Stimulated activated effector memory CD8-positive, alpha-beta T cell treated with anti-CD3 and anti-CD28 coated beads, Interleukin-12 subunit alpha, Interleukin-12 subunit beta, amount 100 ng/mL, for 72 hours (primary cell): ENCODE measurements around the gene MDC1.
A peak's percentile ranks its signal among the peaks of the same experiment; 100 is the strongest.
"Not testable (repeated sequence)": the region's sequence is repeated elsewhere in the genome, so short reads cannot be mapped to it uniquely, and the experiment has no call there.

Source experiments
- ATAC-seq: fragments of 150-1000 bp; cut with Tn5 transposase; 2 replicates; pipeline ENCODE4 v1.10.0; 2021
- DNase-seq, 2 donors: peaks; one replicate each; pipeline ENCODE4 v3.0.0; 2021 to 2022; ENCODE audit warnings: low spot score in 2 of 2
- H3K27ac Mint-ChIP-seq: one replicate; pipeline ENCODE4 v1.8.0; 2022; ENCODE audit warnings: mild to moderate bottlenecking, mixed read lengths
- H3K36me3 Mint-ChIP-seq: one replicate; pipeline ENCODE4 v1.8.0; 2022; ENCODE audit warnings: mild to moderate bottlenecking, mixed read lengths
- H3K4me1 Mint-ChIP-seq: one replicate; pipeline ENCODE4 v1.8.0; 2022; ENCODE audit warnings: mixed read lengths
- H3K4me3 Mint-ChIP-seq: one replicate; pipeline ENCODE4 v1.8.0; 2022; ENCODE audit warnings: mild to moderate bottlenecking, mixed read lengths
- H3K9me3 Mint-ChIP-seq: one replicate; pipeline ENCODE4 v1.8.0; 2022; ENCODE audit warnings: mixed read lengths

MDC1 gene

DNA sequence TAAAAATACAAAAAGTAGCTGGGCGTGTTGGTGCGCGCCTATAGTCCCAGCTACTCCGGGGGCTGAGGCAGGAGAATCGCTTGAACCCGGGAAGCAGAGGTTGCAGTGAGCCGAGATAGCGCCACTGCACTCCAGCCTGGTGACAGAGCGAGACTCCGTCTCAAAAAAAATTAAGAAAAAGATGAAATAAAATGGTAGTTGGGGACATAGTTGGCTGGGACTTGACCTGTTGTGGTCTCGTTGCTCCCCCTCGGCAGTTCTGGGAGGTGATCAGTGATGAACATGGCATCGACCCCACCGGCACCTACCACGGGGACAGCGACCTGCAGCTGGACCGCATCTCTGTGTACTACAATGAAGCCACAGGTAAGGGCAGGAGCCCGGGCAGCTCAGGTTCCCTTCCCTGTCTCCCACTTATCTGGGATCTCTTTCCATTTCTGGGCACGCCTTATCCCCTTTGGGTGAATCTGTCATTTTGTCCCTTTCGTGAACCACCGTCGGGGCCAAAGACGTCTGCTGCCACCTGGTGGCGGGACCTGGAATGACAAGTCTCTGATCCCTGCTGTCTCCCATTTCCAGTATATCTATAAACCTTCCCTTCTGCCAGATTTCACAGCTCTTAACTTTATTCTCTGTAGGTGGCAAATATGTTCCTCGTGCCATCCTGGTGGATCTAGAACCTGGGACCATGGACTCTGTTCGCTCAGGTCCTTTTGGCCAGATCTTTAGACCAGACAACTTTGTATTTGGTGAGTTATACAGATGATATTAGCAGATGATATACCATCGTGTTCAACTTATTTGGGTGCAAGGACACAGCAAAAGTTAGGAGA, 5.4 kb upstream of the MDC1 start:
- H3K4me1 Mint-ChIP-seq: peaks cover 61% of the 10 kb centered on the region

DNA sequence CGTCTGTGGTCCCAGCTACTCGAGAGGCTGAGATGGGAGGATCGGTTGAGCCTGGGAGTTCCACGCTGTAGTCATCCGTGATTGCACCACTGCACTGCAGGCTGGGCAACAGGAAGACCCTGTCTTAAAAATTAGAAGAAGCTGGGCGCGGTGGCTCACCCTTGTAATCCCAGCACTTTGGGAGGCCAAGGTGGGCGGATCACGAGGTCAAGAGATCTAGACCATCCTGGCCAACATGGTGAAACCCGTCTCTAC, 4.9 kb upstream of the MDC1 start:
- peak overlapping the region; percentile 94 for H3K4me3 Mint-ChIP-seq
- H3K27ac Mint-ChIP-seq: peak overlapping the region; percentile 96
- not testable (repeated sequence) for H3K9me3 Mint-ChIP-seq, ATAC-seq, DNase-seq
- peaks cover 67% of the 10 kb centered on the region for H3K4me1 Mint-ChIP-seq
- peaks cover 82% of the 10 kb centered on the region for H3K36me3 Mint-ChIP-seq

More for the DNA sequence above, 5.4 kb upstream of the MDC1 start:
- no peak for ATAC-seq
- Mint-ChIP-seq H3K4me3 (peak overlapping the region; percentile 94), H3K27ac (peak overlapping the region; percentile 96), H3K36me3 (peaks cover 82% of the 10 kb centered on the region), H3K9me3 (no peaks in the 10 kb centered on the region)
- DNase-seq: peak; percentile 85 to 94

DNA sequence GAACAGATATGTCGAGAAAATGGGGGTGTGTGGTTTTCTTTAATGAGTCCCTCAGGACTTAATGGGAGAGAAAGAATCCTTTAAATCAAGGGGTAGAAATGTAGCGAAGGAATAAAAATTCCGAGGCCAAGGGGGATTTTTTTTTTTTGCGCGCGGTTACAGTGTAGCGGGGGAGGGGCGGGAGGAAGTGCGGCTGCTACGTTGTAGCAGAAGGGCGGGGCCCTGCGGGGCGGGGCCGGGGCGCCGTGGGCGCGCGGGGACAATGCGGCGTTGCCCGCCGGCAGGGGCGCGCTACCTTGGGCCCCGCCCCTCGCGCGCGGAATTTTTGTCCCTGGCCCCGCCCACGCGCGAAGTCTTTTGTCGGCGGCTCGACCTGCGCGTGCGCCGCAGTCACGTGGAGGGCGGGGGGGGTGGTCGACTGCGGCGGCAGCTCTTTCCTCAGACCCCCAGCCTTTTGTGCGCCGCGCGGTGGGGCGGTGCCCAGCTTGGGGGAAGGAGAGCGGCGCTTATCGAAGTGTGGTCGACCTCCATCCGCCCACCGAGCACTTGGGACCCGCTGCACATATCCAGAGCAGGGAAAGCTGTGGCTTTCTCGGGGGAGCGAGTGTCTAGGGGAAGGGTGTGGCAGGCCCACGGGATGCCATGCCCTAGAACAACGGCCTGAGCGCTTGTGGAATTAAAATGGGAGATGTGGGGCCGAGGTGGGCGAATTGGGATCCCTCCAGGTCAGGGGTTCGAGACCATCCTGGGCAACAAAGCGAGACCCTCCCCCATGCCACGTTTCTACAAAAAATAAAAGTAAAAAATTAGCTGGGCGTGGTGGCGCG, 4.3 kb upstream of the MDC1 start:
- peak; percentile 95 to 97 for DNase-seq
- Mint-ChIP-seq H3K4me1 (peaks cover 72% of the 10 kb centered on the region), H3K4me3 (peak overlapping the region; percentile 94), H3K36me3 (peaks cover 82% of the 10 kb centered on the region), H3K27ac (peak overlapping the region; percentile 96), H3K9me3 (no peaks in the 10 kb centered on the region)
- ATAC-seq: peak; percentile 48

DNA sequence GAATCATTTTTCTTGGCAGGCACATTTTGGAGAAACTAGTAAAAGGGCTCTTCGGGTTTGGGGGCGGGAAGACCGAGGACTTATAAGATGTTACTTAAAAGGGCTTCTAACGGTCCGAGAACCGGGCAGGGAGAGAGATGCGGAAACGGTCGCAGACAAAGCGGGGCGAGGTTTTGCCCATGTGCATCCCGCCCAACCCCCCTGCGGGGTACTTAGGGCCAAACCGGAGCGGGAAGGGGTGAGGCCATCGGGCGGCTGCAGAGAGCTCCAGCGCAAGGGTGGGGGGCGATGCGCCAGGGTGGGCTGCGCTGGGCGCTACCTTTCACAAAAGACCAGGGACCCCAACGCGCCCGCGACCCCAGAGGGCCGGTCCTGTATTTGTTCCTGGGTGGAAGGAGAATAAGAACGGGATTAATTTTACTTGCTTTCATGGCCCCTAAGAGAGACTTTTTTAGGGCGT, 3.7 kb upstream of the MDC1 start:
- H3K4me3 Mint-ChIP-seq: peak overlapping the region; percentile 94
- H3K4me1 Mint-ChIP-seq: peaks cover 76% of the 10 kb centered on the region
- peak overlapping the region; percentile 96 for H3K27ac Mint-ChIP-seq
- peaks cover 77% of the 10 kb centered on the region for H3K36me3 Mint-ChIP-seq
- peak; percentile 45 to 84 for DNase-seq
- no peak for ATAC-seq
- H3K9me3 Mint-ChIP-seq: no peaks in the 10 kb centered on the region

DNA sequence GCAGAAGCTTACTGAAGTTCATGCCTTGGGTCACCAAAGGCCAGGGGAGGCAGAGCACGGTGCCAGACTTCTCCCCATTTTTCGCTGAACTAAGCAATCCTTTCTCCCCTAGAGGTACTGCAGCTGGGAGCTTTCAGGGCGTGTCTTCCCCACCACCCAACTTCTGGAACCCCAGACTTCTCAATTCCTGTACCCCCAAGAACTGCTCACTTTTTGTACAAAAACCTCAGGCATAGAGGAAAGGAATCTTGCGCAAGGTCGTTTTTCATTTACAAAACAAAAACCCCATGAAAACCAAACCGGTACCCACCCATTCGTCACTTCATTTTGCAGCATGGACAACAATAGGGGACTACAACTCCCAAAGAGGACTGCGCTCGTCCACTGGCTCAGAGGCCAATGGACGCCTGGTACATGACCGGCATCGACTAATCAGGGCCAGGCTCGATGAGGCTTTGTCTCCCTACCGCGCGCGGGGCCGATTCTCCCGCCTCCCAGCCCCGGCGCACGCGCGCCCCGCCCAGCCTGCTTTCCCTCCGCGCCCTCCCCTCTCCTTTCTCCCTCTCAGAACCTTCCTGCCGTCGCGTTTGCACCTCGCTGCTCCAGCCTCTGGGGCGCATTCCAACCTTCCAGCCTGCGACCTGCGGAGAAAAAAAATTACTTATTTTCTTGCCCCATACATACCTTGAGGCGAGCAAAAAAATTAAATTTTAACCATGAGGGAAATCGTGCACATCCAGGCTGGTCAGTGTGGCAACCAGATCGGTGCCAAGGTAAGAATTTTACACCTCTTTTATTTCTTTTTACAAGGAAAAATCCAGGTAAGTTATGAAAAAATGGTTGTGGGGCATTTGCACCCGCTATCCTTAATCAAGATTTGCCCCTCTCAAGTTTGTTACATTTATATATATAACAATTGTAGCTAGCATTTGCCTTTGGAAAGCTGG, 3.0 kb upstream of the MDC1 start, which contains the start of gene TUBB:
Gene TUBB (plus strand): TSS at position 562 of the 947 bp plus-strand sequence. CDS start 155 bp downstream, at position 717.
- peak; percentile 79 to 95 for DNase-seq
- peaks cover 72% of the 10 kb centered on the region for H3K4me1 Mint-ChIP-seq
- peak; percentile 78 for ATAC-seq
- peak within 1 kb of the TSS; percentile 94 for H3K4me3 Mint-ChIP-seq
- peaks cover 77% of the 10 kb centered on the region for H3K36me3 Mint-ChIP-seq
- no peaks in the 10 kb centered on the region for H3K9me3 Mint-ChIP-seq
- peak within 1 kb of the TSS; percentile 96 for H3K27ac Mint-ChIP-seq

DNA sequence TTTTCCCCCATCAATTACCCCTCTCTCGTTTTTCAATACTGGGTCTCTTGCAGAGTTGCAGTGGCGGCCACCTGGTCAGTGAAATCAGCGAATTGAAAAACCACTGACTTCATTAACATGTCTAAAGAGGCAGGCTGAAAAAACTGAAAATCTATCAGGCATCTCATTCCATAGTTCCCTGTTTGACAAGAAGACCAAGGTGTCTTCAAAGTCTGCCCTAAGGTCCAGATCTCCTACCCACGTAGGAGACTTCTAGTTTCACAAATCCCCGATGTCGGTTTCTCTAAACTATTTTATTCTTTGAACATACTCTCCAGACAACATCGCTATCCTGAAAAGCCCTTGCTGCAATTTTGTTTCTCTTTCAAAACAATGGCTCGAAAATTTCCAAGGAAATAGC, 2.3 kb upstream of the MDC1 start:
- ATAC-seq: no peak
- H3K4me3 Mint-ChIP-seq: peak overlapping the region; percentile 94
- no peak for DNase-seq
- no peaks in the 10 kb centered on the region for H3K9me3 Mint-ChIP-seq
- peak overlapping the region; percentile 96 for H3K27ac Mint-ChIP-seq
- peaks cover 77% of the 10 kb centered on the region for H3K36me3 Mint-ChIP-seq
- peaks cover 70% of the 10 kb centered on the region for H3K4me1 Mint-ChIP-seq

DNA sequence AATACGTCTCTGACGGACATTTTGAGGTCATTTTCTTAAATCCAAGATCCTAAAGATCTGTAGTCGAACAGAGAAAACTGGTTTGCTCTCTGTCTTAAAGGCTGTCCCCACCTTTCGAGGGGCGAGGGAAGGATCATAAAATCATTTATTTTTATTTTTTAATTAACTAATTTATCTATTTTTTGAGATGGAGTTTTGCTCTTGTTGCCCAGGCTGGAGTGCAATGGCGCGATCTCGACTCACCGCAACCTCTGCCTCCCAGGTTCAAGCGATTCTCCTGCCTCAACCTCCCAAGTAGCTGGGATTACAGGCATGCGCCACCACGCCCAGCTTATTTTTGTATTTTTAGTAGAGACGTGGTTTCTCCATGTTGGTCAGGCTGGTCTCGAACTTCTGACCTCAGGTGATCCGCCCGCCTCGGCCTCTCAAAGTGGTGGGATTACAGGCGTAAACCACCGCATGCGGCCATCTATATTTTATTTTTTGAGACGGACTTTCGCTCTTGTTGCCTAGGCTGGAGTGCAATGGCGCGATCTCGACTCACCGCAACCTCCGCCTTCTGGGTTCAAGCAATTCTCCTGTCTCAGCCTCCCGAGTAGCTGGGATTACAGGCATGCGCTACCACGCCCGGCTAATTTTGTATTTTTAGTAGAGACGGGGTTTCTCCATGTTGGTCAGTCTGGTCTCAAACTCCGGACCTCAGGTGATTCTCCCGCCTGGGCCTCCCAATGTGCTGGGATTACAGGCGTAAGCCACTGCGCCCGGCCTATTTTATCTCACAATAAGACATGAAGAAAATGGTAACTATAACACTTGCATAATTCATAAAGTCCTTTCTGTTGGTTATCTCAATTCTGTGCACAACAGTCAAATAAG, 1.0 kb upstream of the MDC1 start:
- not testable (repeated sequence) for ATAC-seq, H3K9me3 Mint-ChIP-seq, DNase-seq
- Mint-ChIP-seq H3K36me3 (peaks cover 77% of the 10 kb centered on the region), H3K4me3 (peak overlapping the region; percentile 94), H3K27ac (peak overlapping the region; percentile 99), H3K4me1 (peaks cover 63% of the 10 kb centered on the region)

DNA sequence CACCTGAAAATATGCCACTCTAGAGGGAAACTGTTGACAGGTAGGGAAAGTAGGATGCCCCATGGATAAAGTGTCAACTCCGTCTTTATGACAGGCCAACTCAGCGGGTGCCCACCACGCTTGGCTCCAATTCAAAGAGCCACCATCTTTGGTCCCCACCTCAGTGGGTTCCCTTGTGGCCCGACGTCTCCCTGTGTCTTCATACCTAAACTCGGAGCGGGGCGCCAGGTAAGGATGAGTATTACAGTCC, 277 bp downstream of the MDC1 start:
- peaks cover 77% of the 10 kb centered on the region for H3K36me3 Mint-ChIP-seq

DNA sequence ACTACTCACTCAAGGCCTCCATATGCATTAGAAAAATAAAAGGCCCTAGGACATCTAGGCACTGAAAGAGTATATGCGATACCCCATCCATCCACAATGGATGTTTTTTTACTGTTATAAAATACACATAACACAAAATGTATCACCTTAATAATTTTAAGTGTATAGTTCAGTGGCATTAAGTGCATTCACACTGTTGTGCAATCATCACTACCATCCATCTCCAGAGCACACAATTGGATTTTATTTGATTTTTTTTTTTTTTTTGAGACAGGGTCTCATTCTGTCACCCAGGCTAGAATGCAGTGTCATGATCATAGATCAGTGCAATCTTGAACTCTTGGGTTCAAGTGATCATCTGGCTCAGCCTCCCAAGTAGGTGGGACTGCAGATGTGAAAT, 2.8 kb downstream of the MDC1 start:
- DNase-seq: no peak
- Mint-ChIP-seq H3K36me3 (peaks cover 78% of the 10 kb centered on the region), H3K27ac (no peak overlapping the region), H3K4me1 (peaks cover 60% of the 10 kb centered on the region), H3K4me3 (no peak overlapping the region), H3K9me3 (no peaks in the 10 kb centered on the region)
- no peak for ATAC-seq

More for the DNA sequence above, 277 bp downstream of the MDC1 start:
- ATAC-seq: no peak
- H3K4me3 Mint-ChIP-seq: peak overlapping the region; percentile 94
- peaks cover 63% of the 10 kb centered on the region for H3K4me1 Mint-ChIP-seq
- no peak for DNase-seq
- no peaks in the 10 kb centered on the region for H3K9me3 Mint-ChIP-seq
- H3K27ac Mint-ChIP-seq: peak overlapping the region; percentile 99

DNA sequence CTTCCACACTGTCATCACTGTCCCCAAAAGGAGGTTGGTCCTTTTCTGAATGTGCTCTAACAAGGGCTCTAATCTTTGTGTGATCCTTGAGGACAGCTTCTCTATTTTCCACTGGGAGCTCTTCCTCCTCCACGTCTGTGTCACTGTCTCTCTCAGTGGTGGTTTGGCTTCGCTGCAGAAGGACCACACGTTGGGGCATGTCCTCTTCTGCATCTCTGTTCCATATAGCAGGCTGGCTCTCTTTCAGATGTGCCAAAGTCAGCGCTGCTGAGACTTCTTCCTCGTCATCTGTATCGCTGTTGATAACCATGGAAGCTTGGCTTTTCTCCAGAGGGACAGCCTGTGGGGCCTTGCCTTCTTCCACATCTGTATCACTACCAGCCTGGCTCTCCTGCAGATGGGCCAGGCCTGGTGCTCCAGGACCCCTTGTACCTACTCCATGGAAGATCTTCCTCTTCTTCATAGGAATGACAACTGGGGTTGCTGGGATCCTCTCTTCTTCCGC, 4.6 kb downstream of the MDC1 start:
- no peaks in the 10 kb centered on the region for H3K9me3 Mint-ChIP-seq
- no peak for DNase-seq
- H3K4me1 Mint-ChIP-seq: peaks cover 61% of the 10 kb centered on the region
- peaks cover 93% of the 10 kb centered on the region for H3K36me3 Mint-ChIP-seq
- ATAC-seq: no peak
- peak overlapping the region; percentile 94 for H3K27ac Mint-ChIP-seq
- H3K4me3 Mint-ChIP-seq: peak overlapping the region; percentile 59

DNA sequence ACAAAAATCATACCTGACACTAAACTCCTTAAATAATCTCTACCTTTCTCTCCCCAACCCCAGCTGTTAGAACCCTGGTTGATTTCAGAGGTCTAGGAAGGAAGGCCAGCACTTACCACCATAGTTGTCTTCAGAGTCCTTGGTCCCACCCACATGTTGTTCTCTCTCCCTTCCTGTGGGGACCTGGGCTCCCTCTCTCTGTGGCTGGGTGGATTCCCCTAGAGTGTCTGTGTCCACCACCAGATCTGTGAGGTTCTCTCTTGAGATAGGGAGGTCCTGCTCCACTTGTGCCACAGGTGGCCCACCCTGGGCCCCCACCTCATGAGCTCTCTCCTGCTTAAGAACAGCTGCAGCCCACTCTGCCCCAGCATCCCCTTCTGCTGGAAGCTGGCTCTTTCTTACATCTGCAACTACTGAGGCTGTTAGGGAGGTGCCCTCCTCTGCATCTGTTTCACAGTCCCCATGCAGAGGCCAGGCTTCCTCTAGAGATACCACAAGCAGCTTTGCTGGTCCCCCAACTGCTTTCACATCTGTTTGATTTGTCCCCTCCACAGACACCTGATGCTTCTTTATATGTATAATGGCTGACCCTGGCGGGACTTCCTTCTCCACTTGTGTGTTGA, 5.2 kb downstream of the MDC1 start:
- Mint-ChIP-seq H3K36me3 (peaks cover 93% of the 10 kb centered on the region), H3K9me3 (no peaks in the 10 kb centered on the region), H3K27ac (peak overlapping the region; percentile 94), H3K4me1 (peaks cover 55% of the 10 kb centered on the region), H3K4me3 (peak overlapping the region; percentile 59)
- DNase-seq (no peak), ATAC-seq (peak; percentile 81)

DNA sequence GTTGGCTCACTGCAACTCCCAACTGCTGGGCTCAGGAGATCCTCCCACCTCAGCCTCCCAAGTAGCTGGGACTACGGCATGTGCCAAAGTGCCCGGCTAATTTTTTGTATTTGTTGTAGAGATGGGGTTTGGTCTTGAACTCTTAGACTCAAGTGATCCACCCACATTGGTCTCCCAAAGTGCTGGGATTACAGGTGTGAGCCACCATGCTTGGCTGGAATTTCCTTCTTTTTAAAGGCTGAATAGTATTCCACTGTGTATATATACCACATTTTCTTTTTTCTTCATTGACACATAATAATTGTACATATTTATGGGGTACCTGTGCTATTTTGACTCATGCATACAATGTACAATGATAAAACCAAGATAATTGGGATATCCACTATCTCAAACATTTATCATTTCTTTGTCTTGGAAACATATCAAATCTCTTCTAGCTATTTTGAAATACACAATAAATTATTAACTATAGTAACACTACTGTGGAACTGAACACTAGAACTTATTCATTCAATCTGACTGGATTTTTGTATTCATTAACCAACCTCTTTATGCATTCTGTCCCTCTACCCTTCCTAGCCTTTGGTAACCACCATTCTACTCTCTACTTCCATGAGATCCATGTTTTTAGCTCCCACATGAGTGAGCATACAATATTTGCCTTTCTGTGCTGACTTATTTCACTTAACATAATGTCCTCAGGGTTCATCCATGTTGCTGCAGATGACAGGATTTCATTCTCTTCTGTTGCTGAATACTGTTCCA, 7.8 kb downstream of the MDC1 start:
- no peak for DNase-seq
- Mint-ChIP-seq H3K9me3 (no peaks in the 10 kb centered on the region), H3K4me3 (no peak overlapping the region), H3K27ac (no peak overlapping the region), H3K4me1 (peaks cover 36% of the 10 kb centered on the region), H3K36me3 (peaks cover 98% of the 10 kb centered on the region)
- ATAC-seq: no peak

DNA sequence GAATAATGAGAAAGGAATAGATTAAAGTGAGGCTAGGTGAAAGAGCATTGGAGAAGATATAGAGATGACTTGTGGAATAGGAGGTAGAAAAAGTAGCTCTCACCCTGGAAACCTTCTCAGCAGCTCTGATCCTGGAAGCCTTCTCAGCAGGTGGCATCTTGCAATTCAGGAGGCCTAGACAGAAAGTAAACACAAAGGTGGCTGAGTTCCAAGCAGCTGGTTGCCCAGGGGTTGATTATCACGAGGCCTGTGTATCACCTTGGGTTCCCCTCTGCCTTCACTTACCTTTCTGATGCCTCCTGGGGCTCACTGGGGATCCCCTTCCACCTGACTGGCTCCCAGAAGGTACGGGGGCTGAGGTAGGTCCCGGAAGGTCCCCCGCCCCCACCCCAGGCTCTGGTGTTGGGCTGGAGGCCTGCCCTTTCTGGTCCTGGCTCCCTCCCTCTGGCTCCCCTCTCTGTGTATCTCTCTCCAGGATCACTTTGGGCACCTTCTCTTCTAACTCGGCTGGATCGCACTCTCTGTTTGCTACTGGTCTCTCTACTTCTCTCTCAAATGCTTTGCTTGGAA, 9.7 kb downstream of the MDC1 start:
- ATAC-seq: no peak
- H3K27ac Mint-ChIP-seq: peak overlapping the region; percentile 77
- no peaks in the 10 kb centered on the region for H3K9me3 Mint-ChIP-seq

More for the DNA sequence above, 9.7 kb downstream of the MDC1 start:
- Mint-ChIP-seq H3K36me3 (peaks cover 98% of the 10 kb centered on the region), H3K4me1 (peaks cover 33% of the 10 kb centered on the region), H3K4me3 (no peak overlapping the region)
- no peak for DNase-seq
